Measurements from ENCODE around the gene SH3RF2.

DNA sequence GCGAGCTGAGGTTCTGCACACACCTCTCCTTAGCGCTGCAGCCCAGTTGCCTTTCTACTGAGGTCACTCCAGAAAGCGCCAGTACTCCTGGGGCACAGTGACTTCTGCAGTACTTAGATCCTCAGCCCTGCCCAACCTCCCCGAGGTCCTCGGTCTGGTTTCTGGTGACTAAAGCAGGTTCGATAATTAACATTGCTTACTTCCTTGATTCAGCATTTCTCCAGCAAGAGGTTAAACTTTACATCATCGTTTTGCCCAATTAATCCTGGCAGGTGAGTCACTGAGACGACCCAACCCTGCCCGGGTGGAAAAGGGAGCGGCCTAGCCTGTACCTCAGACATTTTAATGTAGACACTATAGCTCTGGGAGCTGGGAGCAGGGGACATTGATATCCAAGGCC lies 91.4 kb downstream of the SH3RF2 start:
- TF ChIP-seq E2F4 (CRISPR knock-in tag; IDR thresholded peaks at IDR 0.05; ENCODE audit: low read depth) (no peak), ARID3A (IDR thresholded peaks at IDR 0.05; ENCODE audit: borderline replicate concordance, low read depth, low read length) (no peak), ZNF23 (CRISPR knock-in tag; IDR thresholded peaks at IDR 0.05) (no peak)
- TF ChIP-seq, protein P1, sequence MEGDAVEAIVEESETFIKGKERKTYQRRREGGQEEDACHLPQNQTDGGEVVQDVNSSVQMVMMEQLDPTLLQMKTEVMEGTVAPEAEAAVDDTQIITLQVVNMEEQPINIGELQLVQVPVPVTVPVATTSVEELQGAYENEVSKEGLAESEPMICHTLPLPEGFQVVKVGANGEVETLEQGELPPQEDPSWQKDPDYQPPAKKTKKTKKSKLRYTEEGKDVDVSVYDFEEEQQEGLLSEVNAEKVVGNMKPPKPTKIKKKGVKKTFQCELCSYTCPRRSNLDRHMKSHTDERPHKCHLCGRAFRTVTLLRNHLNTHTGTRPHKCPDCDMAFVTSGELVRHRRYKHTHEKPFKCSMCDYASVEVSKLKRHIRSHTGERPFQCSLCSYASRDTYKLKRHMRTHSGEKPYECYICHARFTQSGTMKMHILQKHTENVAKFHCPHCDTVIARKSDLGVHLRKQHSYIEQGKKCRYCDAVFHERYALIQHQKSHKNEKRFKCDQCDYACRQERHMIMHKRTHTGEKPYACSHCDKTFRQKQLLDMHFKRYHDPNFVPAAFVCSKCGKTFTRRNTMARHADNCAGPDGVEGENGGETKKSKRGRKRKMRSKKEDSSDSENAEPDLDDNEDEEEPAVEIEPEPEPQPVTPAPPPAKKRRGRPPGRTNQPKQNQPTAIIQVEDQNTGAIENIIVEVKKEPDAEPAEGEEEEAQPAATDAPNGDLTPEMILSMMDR (IDR thresholded peaks at IDR 0.05 in 2 of 3, conservative IDR thresholded peaks at IDR 0.05 in 1 of 3; ENCODE audit: insufficient read depth in 2 of 3, low read depth in 1 of 3, low read length in 3 of 3) = no peak

Measured in K562 (cell line).